Transverse colon (tissue), 4 donors: ENCODE data around the gene OR2A25. TPM values are rescaled to one million over a fixed set of nuclear protein-coding genes. Genes with fewer than 3 reads are reported as not detected.
A peak's percentile ranks its signal among the peaks of the same experiment; 100 is the strongest.
"Not testable (repeated sequence)": the region's sequence is repeated elsewhere in the genome, so short reads cannot be mapped to it uniquely, and the experiment has no call there.

Experiments used
- DNase-seq: peaks from one replicate; pipeline ENCODE4 v3.0.0-alpha.2; 2019
- H3K27ac ChIP-seq, 4 donors: fragments of 200-600 bp; sonication (generic); 2 replicates each; pipeline ENCODE4 v1.5.1; 2016 to 2018; ENCODE audit warnings: inconsistent platforms in 4 of 4
- H3K27me3 ChIP-seq: fragments of 200-600 bp; sonication (generic); 2 replicates; pipeline ENCODE4 v1.5.1; 2017; ENCODE audit warnings: inconsistent platforms
- H3K36me3 ChIP-seq, 4 donors: fragments of 200-600 bp; sonication (generic); 2 replicates each; pipeline ENCODE4 v1.5.1; 2017 to 2019; ENCODE audit warnings: inconsistent platforms in 4 of 4
- H3K4me1 ChIP-seq, 4 donors: fragments of 200-600 bp; sonication (generic); 2 replicates each; pipeline ENCODE4 v1.5.1; 2017 to 2020; ENCODE audit warnings: inconsistent platforms in 4 of 4
- H3K4me3 ChIP-seq, 4 donors: fragments of 200-600 bp; sonication (generic); 1 replicate in 1 of 4; 2 replicates in 3 of 4; pipeline versions ENCODE4 v1.5.1 to v1.6.1; 2017 to 2019; ENCODE audit warnings: inconsistent platforms in 4 of 4
- H3K9me3 ChIP-seq, 2 donors: fragments of 200-600 bp; sonication (generic); 2 replicates each; pipeline ENCODE4 v1.5.1; 2017 to 2019; ENCODE audit warnings: inconsistent platforms in 2 of 2
- EP300 ChIP-seq: sonication (generic); formaldehyde crosslinking; IDR thresholded peaks from one replicate; pipeline ENCODE4 v1.6.1; 2017; ENCODE audit warnings: antibody characterized with exemption, low read depth
- POLR2A ChIP-seq: fragments of 450-650 bp; IDR thresholded peaks from one replicate; pipeline ENCODE4 v1.6.1; 2016; ENCODE audit warnings: antibody characterized with exemption, mild to moderate bottlenecking, moderate library complexity
- POLR2AphosphoS5 ChIP-seq, 3 donors: sonication (generic); formaldehyde crosslinking; IDR thresholded peaks; one replicate each; pipeline ENCODE4 v1.6.1; 2016; ENCODE audit warnings: antibody characterized with exemption in 3 of 3
- WGBS, 2 donors: methylation state at CpG; one replicate each; pipeline ENCODE4 v1.1.5; 2018; ENCODE audit warnings: low coverage in 1 of 2; 5-methylcytosine and 5-hydroxymethylcytosine counted together
- in situ Hi-C, 4 donors: fragments of 200-750 bp; cut with MboI; loops; one replicate each; pipeline versions ENCODE4 v1.15.0 to v1.15.1; 2017; ENCODE audit warnings: low sequenced_read_pairs in 3 of 4, low pct_ligation_motif_present in 1 of 4, low pct_unique_long_range_greater_than_20kb in 1 of 4
- intact Hi-C: fragments of 100-400 bp; cut with DNase I; formaldehyde crosslinking; loops from one replicate; pipeline ENCODE4 v1.15.1; 2023; ENCODE audit warnings: low total_unique reads
- total RNA-seq, 4 donors: library from RNA; depleted of rRNA; stranded (reverse); fragments of >200 nt; gene quantifications; one replicate each; pipeline ENCODE4 v1.1.0, GENCODE V29; 2016
- TF ChIP-seq, protein P1 (sequence below), 5 experiments: fragments of 200-600 bp in 3 of 5; fragments of 450-650 bp in 2 of 5; sonication (generic) in 3 of 5; IDR thresholded peaks; 1 replicate in 2 of 5; 2 replicates in 3 of 5; pipeline ENCODE4 v1.5.1; 2016 to 2017; ENCODE audit warnings: antibody characterized with exemption in 5 of 5, inconsistent platforms in 3 of 5, mild to moderate bottlenecking in 2 of 5, moderate library complexity in 1 of 5

The OR2A25 gene
- total RNA-seq, 4 donors from 2014 or later = not detected

- Histone ChIP-seq H3K27me3 (no peaks in the 10 kb centered on the region), H3K27ac (no peak overlapping the region), H3K9me3 (no peaks in the 10 kb centered on the region), H3K36me3 (no peaks in the 10 kb centered on the region), H3K4me3 (no peak overlapping the region), H3K4me1 (no peaks in the 10 kb centered on the region)
- in situ Hi-C loops = no loop called here
- no peak for DNase-seq
- intact Hi-C loops = no loop called here
- TF ChIP-seq EP300 = no peak
- no peak for TF ChIP-seq POLR2AphosphoS5 (IDR thresholded peaks at IDR 0.05)
- no peak for TF ChIP-seq POLR2A
- TF ChIP-seq, protein P1, sequence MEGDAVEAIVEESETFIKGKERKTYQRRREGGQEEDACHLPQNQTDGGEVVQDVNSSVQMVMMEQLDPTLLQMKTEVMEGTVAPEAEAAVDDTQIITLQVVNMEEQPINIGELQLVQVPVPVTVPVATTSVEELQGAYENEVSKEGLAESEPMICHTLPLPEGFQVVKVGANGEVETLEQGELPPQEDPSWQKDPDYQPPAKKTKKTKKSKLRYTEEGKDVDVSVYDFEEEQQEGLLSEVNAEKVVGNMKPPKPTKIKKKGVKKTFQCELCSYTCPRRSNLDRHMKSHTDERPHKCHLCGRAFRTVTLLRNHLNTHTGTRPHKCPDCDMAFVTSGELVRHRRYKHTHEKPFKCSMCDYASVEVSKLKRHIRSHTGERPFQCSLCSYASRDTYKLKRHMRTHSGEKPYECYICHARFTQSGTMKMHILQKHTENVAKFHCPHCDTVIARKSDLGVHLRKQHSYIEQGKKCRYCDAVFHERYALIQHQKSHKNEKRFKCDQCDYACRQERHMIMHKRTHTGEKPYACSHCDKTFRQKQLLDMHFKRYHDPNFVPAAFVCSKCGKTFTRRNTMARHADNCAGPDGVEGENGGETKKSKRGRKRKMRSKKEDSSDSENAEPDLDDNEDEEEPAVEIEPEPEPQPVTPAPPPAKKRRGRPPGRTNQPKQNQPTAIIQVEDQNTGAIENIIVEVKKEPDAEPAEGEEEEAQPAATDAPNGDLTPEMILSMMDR (IDR thresholded peaks at IDR 0.05) = no peak
- WGBS, 2 donors = 34 to 43% methylated on average over 2 of the region's 2 CpGs
Observed at GRCh38 chr7:144049491-144049890, 20.1 kb upstream of the OR2A25 start.

DNA sequence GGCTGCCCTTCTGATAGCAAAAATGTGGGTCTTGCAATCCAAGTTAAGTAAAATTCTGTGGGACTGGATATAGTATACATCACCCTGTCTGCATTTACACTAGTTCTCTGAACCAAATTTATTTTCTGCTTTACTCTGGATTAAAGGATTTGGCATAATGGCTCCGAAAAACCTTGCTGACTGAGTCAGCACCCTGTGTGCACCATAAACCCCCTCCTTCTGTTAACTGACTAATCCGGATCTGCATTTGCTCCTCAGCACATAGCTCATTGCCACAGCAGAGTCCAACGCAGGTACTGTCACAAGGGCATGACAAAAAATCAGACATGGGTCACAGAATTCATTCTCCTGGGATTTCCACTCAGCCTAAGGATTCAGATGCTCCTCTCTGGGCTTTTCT lies 19.5 kb upstream of the OR2A25 start:
- intact Hi-C loops (no loop called here), in situ Hi-C loops (no loop called here)
- H3K27me3 ChIP-seq = no peaks in the 10 kb centered on the region
- DNase-seq = no peak
- no peak overlapping the region for H3K27ac ChIP-seq
- H3K4me1 ChIP-seq = no peaks in the 10 kb centered on the region
- WGBS, 2 donors = 55% methylated on average over 3 of the region's 3 CpGs; no CpG with 5 or more reads in 1 of the 2 donors
- TF ChIP-seq, protein P1 (IDR thresholded peaks at IDR 0.05) = no peak
- TF ChIP-seq POLR2A = no peak
- no peak for TF ChIP-seq EP300
- TF ChIP-seq POLR2AphosphoS5 (IDR thresholded peaks at IDR 0.05) = no peak
- H3K9me3 ChIP-seq = no peaks in the 10 kb centered on the region
- H3K36me3 ChIP-seq = no peaks in the 10 kb centered on the region
- H3K4me3 ChIP-seq = no peak overlapping the region

DNA sequence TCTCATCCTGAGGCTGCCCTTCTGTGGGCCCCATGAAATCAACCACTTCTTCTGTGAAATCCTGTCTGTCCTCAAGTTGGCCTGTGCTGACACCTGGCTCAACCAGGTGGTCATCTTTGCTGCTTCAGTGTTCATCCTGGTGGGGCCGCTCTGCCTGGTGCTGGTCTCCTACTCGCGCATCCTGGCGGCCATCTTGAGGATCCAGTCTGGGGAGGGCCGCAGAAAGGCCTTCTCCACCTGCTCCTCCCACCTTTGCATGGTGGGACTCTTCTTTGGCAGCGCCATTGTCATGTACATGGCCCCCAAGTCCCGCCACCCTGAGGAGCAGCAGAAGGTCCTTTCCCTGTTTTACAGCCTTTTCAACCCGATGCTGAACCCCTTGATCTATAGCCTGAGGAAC lies 18.7 kb upstream of the OR2A25 start:
- H3K9me3 ChIP-seq, in situ Hi-C loops, H3K27me3 ChIP-seq, intact Hi-C loops, H3K36me3 ChIP-seq, H3K4me1 ChIP-seq, DNase-seq, H3K4me3 ChIP-seq, H3K27ac ChIP-seq: not testable (repeated sequence)
- 78% methylated on average over 8 of the region's 8 CpGs; no CpG with 5 or more reads in 1 of the 2 donors for WGBS, 2 donors

DNA sequence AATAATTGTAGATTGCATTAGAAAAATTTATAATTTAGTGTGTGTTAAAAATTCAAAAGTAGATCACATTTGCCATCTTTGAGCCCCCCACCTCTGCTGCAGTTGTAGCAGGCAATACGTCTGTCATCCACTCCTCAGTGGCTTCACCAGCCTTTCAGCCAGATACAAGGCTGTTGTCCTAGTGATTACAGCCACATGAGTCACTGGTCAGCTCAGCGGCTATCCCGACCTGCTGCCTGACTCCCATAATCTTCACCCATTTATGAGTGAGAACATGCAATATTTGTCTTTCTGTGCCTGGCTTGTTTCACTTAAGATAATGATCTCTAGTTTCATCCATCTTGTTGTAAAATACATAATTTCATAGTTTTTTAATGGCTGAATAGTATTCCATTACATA lies 11.7 kb upstream of the OR2A25 start:
- 77% methylated on average over 3 of the region's 3 CpGs; no CpG with 5 or more reads in 1 of the 2 donors for WGBS, 2 donors
- TF ChIP-seq EP300 = no peak
- Histone ChIP-seq H3K27me3 (no peaks in the 10 kb centered on the region), H3K27ac (no peak overlapping the region), H3K36me3 (no peaks in the 10 kb centered on the region), H3K4me3 (no peak overlapping the region), H3K4me1 (no peaks in the 10 kb centered on the region), H3K9me3 (no peaks in the 10 kb centered on the region)
- intact Hi-C loops (no loop called here), in situ Hi-C loops (no loop called here)
- DNase-seq = no peak

DNA sequence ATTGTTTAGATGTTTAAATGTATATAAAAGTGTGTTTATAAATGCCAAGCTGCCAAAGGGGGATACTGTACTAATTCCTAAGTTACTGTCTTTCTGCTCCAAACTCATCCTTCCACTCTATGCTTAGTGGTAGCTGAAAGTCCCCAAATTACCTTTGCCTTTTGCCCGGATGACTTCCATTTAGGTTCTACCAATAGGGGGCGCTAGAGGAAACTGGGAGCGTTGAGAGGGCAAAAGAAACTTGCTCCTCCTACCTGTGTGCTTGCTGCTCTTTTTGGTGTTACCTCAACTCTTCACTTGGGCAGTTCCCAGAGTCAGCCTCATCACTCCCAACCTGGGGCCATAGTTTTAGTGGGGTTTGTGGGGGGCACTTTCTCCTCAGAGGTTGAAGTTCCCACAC lies 5.9 kb upstream of the OR2A25 start:
- no peaks in the 10 kb centered on the region for H3K4me1 ChIP-seq
- intact Hi-C loops = no loop called here
- H3K9me3 ChIP-seq = no peaks in the 10 kb centered on the region
- no peak for DNase-seq
- H3K4me3 ChIP-seq = no peak overlapping the region
- H3K27me3 ChIP-seq = no peaks in the 10 kb centered on the region
- TF ChIP-seq, protein P1 (IDR thresholded peaks at IDR 0.05) = peak in 2 of 5 experiments; percentile 9 to 23
- no peak for TF ChIP-seq POLR2A
- H3K36me3 ChIP-seq = no peaks in the 10 kb centered on the region
- no peak overlapping the region for H3K27ac ChIP-seq
- WGBS, 2 donors = 43 to 58% methylated on average over 2 to 3 of the region's 3 CpGs
- in situ Hi-C loops = no loop called here
